Stimulated activated CD4-positive, alpha-beta T cell treated with anti-CD3 and anti-CD28 coated beads, Interleukin-12 subunit alpha, Interleukin-12 subunit beta, amount 100 ng/mL, for 48 hours (primary cell): Measurements from ENCODE around the gene MEGF6.

Source experiments
- DNase-seq, 3 donors: peaks; one replicate each; pipeline ENCODE4 v3.0.0-alpha.2; 2020; ENCODE audit warnings: low read depth in 2 of 3, low spot score in 1 of 3

MEGF6 gene

GRCh38 chr1:3474421-3474820 is 136.9 kb downstream of the MEGF6 start:
- DNase-seq: no peak

GRCh38 chr1:3474016-3474415 is 137.3 kb downstream of the MEGF6 start:
- no peak for DNase-seq

GRCh38 chr1:3473381-3473844 is 137.9 kb downstream of the MEGF6 start:
- no peak for DNase-seq

- no peak for DNase-seq
These were observed 138.4 kb downstream of the MEGF6 start for GRCh38 chr1:3472906-3473305.

- DNase-seq: no peak
These were observed 139.0 kb downstream of the MEGF6 start for GRCh38 chr1:3472088-3472850.

- no peak for DNase-seq
These were observed 139.8 kb downstream of the MEGF6 start for GRCh38 chr1:3471356-3472087.

GRCh38 chr1:3470650-3471355 is 140.5 kb downstream of the MEGF6 start:
- DNase-seq: no peak

- no peak for DNase-seq
These were observed 141.3 kb downstream of the MEGF6 start for GRCh38 chr1:3469849-3470649.

- no peak for DNase-seq
These were observed 142.0 kb downstream of the MEGF6 start for GRCh38 chr1:3469104-3469848.

- no peak for DNase-seq
These were observed 142.8 kb downstream of the MEGF6 start for GRCh38 chr1:3468236-3469103.

GRCh38 chr1:3467096-3468036 is 143.9 kb downstream of the MEGF6 start:
- DNase-seq: no peak

GRCh38 chr1:3466366-3467075 is 144.8 kb downstream of the MEGF6 start:
- DNase-seq: no peak

GRCh38 chr1:3465935-3466321 is 145.4 kb downstream of the MEGF6 start:
- DNase-seq: no peak

GRCh38 chr1:3465091-3465934 is 146.0 kb downstream of the MEGF6 start:
- DNase-seq: no peak

- no peak for DNase-seq
These were observed 146.7 kb downstream of the MEGF6 start for GRCh38 chr1:3464649-3465025.

GRCh38 chr1:3463891-3464648 is 147.2 kb downstream of the MEGF6 start:
- DNase-seq: no peak
